Psoas muscle (tissue), 8 donors: ENCODE measurements around the gene CCDC188. TPM values are rescaled to one million over a fixed set of nuclear protein-coding genes. Genes with fewer than 3 reads are reported as not detected.

Experiments
- ATAC-seq, 4 donors: fragments of 200-7000 bp; cut with Tn5 transposase; one replicate each; pipeline ENCODE4 v1.9.1; 2020; ENCODE audit warnings: moderate library complexity in 3 of 4, mild to moderate bottlenecking in 2 of 4
- DNase-seq, 2 donors: peaks; one replicate each; pipeline ENCODE4 v3.0.0-alpha.2; 2020
- H3K27ac ChIP-seq: fragments of 200-600 bp; one replicate; pipeline ENCODE4 v1.8.0; 2022
- H3K27me3 ChIP-seq, 3 donors: fragments of 200-600 bp in 1 of 3; one replicate each; pipeline versions ENCODE4 v1.6.1 to v1.8.0; 2013 to 2022; ENCODE audit warnings: low read length in 2 of 3, mild to moderate bottlenecking in 2 of 3, moderate library complexity in 1 of 3; ENCODE audit not compliant: insufficient read depth in 3 of 3
- H3K36me3 ChIP-seq, 2 donors: fragments of 200-600 bp in 1 of 2; one replicate each; pipeline versions ENCODE4 v1.6.1 to v1.8.0; 2013 to 2022; ENCODE audit warnings: low read depth in 1 of 2, mild to moderate bottlenecking in 1 of 2, moderate library complexity in 1 of 2; ENCODE audit not compliant: insufficient read depth in 1 of 2
- H3K4me1 ChIP-seq: fragments of 200-600 bp; one replicate; pipeline ENCODE4 v1.8.0; 2022
- H3K4me3 ChIP-seq: fragments of 200-600 bp; one replicate; pipeline ENCODE4 v1.8.0; 2022; ENCODE audit warnings: mild to moderate bottlenecking
- H3K9me3 ChIP-seq: fragments of 200-600 bp; one replicate; pipeline ENCODE4 v1.8.0; 2022
- WGBS, 3 donors: extraction: QIAGEN DNeasy Blood & Tissue Kit; methylation state at CpG; one replicate each; pipeline versions ENCODE4 v1.1.6 to v1.1.7; 2013; 5-methylcytosine and 5-hydroxymethylcytosine counted together
- intact Hi-C, 2 donors: fragments of 100-400 bp; cut with DNase I; formaldehyde crosslinking; loops; one replicate each; pipeline versions ENCODE4 v1.11.0 to v1.14.2; 2022
- polyA plus RNA-seq, 3 donors: library from polyadenylated mRNA; stranded (reverse); fragments of 200-250 nt; gene quantifications; one replicate each; pipeline ENCODE4 v1.2.3, GENCODE V29; 2013
- total RNA-seq, 4 donors: library from RNA; stranded (reverse); fragmentation: NEBNext Ultra II Directional in 2 of 4; extraction: Animal tissue kit (Norgen Biotek cat#: 25700) in 2 of 4; gene quantifications; one replicate each; pipeline versions ENCODE4 v1.2.1 to v1.2.4, GENCODE V29; 2021 to 2023
- TF ChIP-seq, protein P1 (sequence below): fragments of 200-600 bp; IDR thresholded peaks from one replicate; pipeline ENCODE4 v1.8.0; 2022; ENCODE audit warnings: antibody characterized with exemption
- donor health status: healthy with polysubstance abuse.
- donor health status: DM: no; HTN: no; CAD: no; lungs with moderate emphysema.
- donor health status: Bipolar disorder and iron deficiency.
- donor health status: healthy.
- donor health status: DM: yes; HTN: yes; CAD: no.
- donor health status: DM: no; HTN: no; CAD: no.
- donor health status: DM: no; HTN: no; CAD: no.
- donor health status: DM: yes; HTN: yes; CAD: no.

Gene CCDC188
- total and polyA plus RNA-seq, 7 donors, result 0.09 to 0.38 (median 0.17) TPM; not detected in 2

DNA sequence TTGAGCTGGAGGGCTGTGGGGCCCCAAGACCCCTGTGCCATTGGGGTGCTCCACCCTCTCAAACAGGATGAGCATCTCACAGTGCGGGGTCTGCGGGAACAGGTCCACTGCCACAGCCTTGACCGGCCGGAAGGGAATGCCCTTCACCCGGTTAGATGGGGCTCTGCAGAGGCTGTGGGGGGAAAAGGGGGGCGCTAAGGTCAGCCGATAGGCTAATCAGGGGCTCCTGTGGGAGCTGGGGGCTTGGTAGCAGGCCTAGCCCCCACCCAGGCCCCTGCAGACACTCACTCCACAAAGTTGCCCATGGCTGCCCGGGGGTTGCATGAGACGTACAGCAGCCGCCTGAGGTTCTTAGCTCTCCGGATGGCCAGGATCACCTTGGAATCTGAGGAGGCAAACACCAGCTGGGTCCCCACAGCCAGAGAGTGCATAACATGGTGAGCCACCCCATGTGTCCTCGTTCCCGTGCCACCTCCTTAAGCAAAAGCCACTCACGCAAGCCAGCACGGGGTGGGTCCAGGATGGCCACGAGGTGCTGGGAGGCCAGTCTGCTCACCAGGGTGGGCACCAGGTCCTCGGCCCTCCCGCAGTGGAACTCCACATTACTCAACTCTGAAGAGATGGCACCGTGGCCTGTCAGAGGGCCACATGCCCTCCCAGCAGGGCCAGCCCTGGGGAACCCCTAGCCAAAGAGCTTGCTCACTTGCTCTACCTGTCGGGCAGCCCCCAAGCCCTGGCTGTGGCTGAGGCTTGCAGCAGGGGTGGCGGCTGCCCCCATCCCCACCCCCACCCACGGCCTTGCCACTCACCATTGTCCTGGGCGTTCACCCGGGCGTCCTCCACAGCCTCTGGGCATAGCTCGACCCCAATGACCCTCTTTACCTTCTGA, 38.0 kb downstream of the CCDC188 start:
- ATAC-seq (no peak), DNase-seq (peak; percentile 12 to 54)
- WGBS, 3 donors, result 77 to 87% (median 77%) methylated on average over 26 of the region's 26 CpGs
- Histone ChIP-seq H3K9me3 (no peaks in the 10 kb centered on the region), H3K36me3 (peaks cover 5 to 79% of the 10 kb centered on the region in 2 donors), H3K27me3 (no peaks in the 10 kb centered on the region), H3K27ac (no peak overlapping the region), H3K4me1 (peaks cover 14% of the 10 kb centered on the region), H3K4me3 (no peak overlapping the region)
- TF ChIP-seq, protein P1, sequence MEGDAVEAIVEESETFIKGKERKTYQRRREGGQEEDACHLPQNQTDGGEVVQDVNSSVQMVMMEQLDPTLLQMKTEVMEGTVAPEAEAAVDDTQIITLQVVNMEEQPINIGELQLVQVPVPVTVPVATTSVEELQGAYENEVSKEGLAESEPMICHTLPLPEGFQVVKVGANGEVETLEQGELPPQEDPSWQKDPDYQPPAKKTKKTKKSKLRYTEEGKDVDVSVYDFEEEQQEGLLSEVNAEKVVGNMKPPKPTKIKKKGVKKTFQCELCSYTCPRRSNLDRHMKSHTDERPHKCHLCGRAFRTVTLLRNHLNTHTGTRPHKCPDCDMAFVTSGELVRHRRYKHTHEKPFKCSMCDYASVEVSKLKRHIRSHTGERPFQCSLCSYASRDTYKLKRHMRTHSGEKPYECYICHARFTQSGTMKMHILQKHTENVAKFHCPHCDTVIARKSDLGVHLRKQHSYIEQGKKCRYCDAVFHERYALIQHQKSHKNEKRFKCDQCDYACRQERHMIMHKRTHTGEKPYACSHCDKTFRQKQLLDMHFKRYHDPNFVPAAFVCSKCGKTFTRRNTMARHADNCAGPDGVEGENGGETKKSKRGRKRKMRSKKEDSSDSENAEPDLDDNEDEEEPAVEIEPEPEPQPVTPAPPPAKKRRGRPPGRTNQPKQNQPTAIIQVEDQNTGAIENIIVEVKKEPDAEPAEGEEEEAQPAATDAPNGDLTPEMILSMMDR, result no peak
- intact Hi-C loops, result no loop called here

DNA sequence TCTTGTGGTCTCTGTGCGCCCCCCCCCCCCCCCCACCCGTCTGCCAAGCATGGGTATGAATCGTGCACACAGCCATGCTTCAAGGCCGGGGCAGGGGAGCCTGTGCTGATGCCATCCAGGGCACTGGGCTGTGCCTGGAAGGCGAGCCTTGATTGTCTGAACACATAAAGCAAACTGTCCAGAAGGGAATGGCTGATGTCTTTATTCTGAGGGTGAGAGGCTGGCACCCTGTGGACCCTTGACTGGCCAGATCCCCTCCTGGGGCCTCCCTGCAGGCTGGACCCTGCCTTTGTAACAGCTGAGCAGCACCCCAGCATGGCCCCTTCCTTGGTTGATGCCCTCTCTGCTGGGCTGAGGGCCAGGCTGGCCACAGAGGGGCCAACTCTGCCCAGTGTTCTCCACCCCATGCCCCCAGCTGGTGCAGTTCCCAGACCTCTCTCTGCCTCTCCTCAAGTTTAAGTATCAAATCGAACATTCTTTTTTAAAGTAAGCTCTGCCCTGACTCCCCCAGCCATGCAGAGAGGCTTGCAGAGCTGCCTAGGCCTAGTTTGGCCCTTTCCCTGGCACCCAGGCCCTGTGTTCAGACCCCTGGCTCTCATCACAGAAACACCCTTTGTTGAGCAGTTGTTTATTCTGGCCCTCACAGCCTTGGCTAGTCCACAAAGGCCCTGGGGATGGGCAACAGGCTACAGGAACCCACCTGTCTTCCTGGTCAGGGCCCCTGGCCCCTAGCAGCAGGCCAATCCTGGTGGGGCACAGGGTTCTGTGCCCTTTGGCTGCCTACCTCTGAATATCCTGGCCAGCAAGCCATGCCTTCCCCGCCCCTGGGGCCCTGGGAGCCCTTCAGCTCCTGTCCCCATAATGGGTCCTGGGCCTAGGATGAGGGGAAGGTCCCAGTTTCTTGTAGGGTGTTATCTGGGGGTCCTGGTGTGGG, 38.9 kb downstream of the CCDC188 start:
- Histone ChIP-seq H3K27me3 (no peaks in the 10 kb centered on the region), H3K36me3 (peaks cover 5 to 88% of the 10 kb centered on the region in 2 donors), H3K9me3 (no peaks in the 10 kb centered on the region), H3K4me1 (peaks cover 19% of the 10 kb centered on the region), H3K4me3 (no peak overlapping the region), H3K27ac (peak overlapping the region; percentile 31)
- TF ChIP-seq, protein P1, result no peak
- ATAC-seq (no peak), DNase-seq (peak; percentile 8 to 45)
- intact Hi-C loops, result no loop called here
- WGBS, 3 donors, result 50 to 59% (median 51%) methylated on average over 6 to 7 of the region's 7 CpGs

DNA sequence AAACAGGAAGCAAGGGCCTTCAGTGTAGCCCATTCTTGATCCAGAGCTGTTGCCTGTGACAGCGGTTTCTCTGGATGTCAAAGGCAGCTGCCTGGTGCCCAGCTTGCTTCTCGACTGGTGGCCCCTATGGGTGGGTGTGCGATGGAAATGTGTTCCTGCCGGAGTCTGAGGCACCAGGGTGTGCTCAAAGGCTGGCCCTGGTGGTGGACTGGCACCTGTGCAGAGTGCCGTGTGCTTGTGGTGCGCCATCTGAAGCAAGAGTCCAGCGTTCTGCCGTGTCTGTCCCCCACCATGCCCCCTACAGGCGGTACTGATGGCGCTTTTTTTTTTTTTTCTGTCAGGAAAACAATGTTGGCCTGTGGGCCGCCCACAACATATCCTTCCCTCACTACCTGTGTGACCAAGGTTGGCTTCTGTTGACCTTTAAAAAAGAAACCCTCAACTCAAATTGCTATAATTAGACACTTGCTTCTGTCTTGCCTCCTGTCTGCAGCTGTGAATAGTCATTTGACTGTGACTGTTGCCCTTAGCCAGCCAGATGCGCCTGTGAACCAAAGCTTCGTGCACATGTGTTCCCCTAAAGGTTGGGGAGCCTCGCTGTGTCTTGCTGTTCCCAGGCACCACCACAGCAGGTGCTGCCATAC, 39.7 kb downstream of the CCDC188 start:
- Histone ChIP-seq H3K4me3 (no peak overlapping the region), H3K36me3 (peaks cover 5 to 96% of the 10 kb centered on the region in 2 donors), H3K27ac (peak overlapping the region; percentile 46), H3K27me3 (no peaks in the 10 kb centered on the region), H3K4me1 (peaks cover 23% of the 10 kb centered on the region), H3K9me3 (no peaks in the 10 kb centered on the region)
- peak; percentile 9 to 48 for DNase-seq
- intact Hi-C loops, result no loop called here
- 54 to 58% (median 54%) methylated on average over 14 of the region's 14 CpGs for WGBS, 3 donors
- ATAC-seq, result peak in 2 of 4 donors; percentile 26 to 28
- TF ChIP-seq, protein P1, result no peak

DNA sequence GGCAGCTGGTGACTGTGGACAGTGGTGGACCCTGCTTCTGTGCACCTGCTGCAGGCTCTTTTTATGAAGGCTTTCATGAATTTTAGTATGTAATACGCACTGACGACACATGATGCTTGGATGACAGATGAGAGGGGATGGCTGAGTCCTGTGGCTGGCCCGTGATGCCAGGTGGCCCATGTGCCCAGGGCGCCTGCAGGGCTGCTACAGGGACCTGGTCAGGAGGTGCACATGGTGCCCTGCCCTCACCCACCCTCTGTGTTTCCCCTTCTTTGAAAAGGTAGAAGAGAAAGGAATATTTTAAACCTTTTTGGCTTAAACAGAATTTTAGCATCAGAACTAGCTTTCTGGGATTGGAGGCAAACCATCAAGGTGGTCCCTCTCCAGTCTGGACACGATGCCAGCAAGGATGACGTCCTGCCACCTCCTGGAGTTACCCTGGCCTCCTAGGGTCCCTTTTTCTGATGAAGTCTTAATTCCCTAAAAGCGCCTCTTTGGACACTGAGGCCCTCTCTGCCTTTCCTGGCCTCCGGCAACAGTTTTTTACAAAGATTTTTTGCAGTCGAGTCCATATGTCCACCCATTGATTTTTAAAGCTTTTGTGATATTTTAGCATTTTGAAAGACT, 40.4 kb downstream of the CCDC188 start:
- no peak for ATAC-seq
- intact Hi-C loops, result no loop called here
- no peaks in the 10 kb centered on the region for H3K27me3 ChIP-seq
- peaks cover 23% of the 10 kb centered on the region for H3K4me1 ChIP-seq
- peak; percentile 8 to 43 for DNase-seq
- TF ChIP-seq, protein P1, result no peak
- peak overlapping the region; percentile 46 for H3K27ac ChIP-seq
- peaks cover 5 to 98% of the 10 kb centered on the region in 2 donors for H3K36me3 ChIP-seq
- no peaks in the 10 kb centered on the region for H3K9me3 ChIP-seq
- WGBS, 3 donors, result 71 to 79% (median 75%) methylated on average over 9 of the region's 9 CpGs
- no peak overlapping the region for H3K4me3 ChIP-seq
